Measurements from ENCODE around the gene KRTAP12-3.
A peak's percentile ranks its signal among the peaks of the same experiment; 100 is the strongest.

KRTAP12-3 gene

GRCh38 chr21:44617071-44617501 lies 40.6 kb upstream of the KRTAP12-3 start:
- H3K4me3 ChIP-seq (replicated peaks; ENCODE audit: low read depth, low read length), result no peak overlapping the region
- TF ChIP-seq CTCF (IDR thresholded peaks at IDR 0.05; ENCODE audit: low read depth, low read length, missing control alignments), result no peak
- no peak for DNase-seq (ENCODE audit: extremely low read depth, low read depth)

- H3K4me3 ChIP-seq (replicated peaks; ENCODE audit: low read depth, low read length), result no peak overlapping the region
- DNase-seq (ENCODE audit: extremely low read depth, low read depth), result no peak
- peak; percentile 4 for TF ChIP-seq CTCF (IDR thresholded peaks at IDR 0.05; ENCODE audit: low read depth, low read length, missing control alignments)
Observed at GRCh38 chr21:44618504-44618903, 39.2 kb upstream of the KRTAP12-3 start.

- no peak for TF ChIP-seq CTCF (IDR thresholded peaks at IDR 0.05; ENCODE audit: low read depth, low read length, missing control alignments)
- no peak for DNase-seq (ENCODE audit: extremely low read depth, low read depth)
- H3K4me3 ChIP-seq (replicated peaks; ENCODE audit: low read depth, low read length), result no peak overlapping the region
Observed at GRCh38 chr21:44618909-44619308, 38.8 kb upstream of the KRTAP12-3 start.

- DNase-seq (ENCODE audit: extremely low read depth, low read depth), result no peak
- TF ChIP-seq CTCF (IDR thresholded peaks at IDR 0.05; ENCODE audit: low read depth, low read length, missing control alignments), result no peak
- H3K4me3 ChIP-seq (replicated peaks; ENCODE audit: low read depth, low read length), result no peak overlapping the region
Observed at GRCh38 chr21:44619886-44620285, 37.8 kb upstream of the KRTAP12-3 start.

- no peak for TF ChIP-seq CTCF (IDR thresholded peaks at IDR 0.05; ENCODE audit: low read depth, low read length, missing control alignments)
- DNase-seq (ENCODE audit: extremely low read depth, low read depth), result no peak
- no peak overlapping the region for H3K4me3 ChIP-seq (replicated peaks; ENCODE audit: low read depth, low read length)
Observed at GRCh38 chr21:44623575-44623974, 34.2 kb upstream of the KRTAP12-3 start.

GRCh38 chr21:44625756-44626155 lies 32.0 kb upstream of the KRTAP12-3 start:
- no peak for TF ChIP-seq CTCF (IDR thresholded peaks at IDR 0.05; ENCODE audit: low read depth, low read length, missing control alignments)
- no peak overlapping the region for H3K4me3 ChIP-seq (replicated peaks; ENCODE audit: low read depth, low read length)

GRCh38 chr21:44626262-44626661 lies 31.5 kb upstream of the KRTAP12-3 start:
- H3K4me3 ChIP-seq (replicated peaks; ENCODE audit: low read depth, low read length), result no peak overlapping the region
- TF ChIP-seq CTCF (IDR thresholded peaks at IDR 0.05; ENCODE audit: low read depth, low read length, missing control alignments), result no peak
- no peak for DNase-seq (ENCODE audit: extremely low read depth, low read depth)

More at GRCh38 chr21:44625756-44626155, 32.0 kb upstream of the KRTAP12-3 start:
- no peak for DNase-seq (ENCODE audit: extremely low read depth, low read depth)

All from HFF-Myc (cell line).